H1 (cell line): Measurements from ENCODE around the gene TLCD3A. TPM values are rescaled to one million over a fixed set of nuclear protein-coding genes. Genes with fewer than 3 reads are reported as not detected.
"Not testable (repeated sequence)": the region's sequence is repeated elsewhere in the genome, so short reads cannot be mapped to it uniquely, and the experiment has no call there.

Experiments
- CTCF ChIA-PET: fragments of 300-600 bp; sonication (Branson Sonifier 250); formaldehyde crosslinking; loops from one replicate; lab custom pipeline; 2021; ENCODE audit not compliant: partially characterized antibody; lab: Charles Lee
- POLR2A ChIA-PET: fragments of 300-600 bp; sonication (Branson Sonifier 250); formaldehyde crosslinking; loops from one replicate; lab custom pipeline; 2021; ENCODE audit warnings: inconsistent platforms; ENCODE audit not compliant: partially characterized antibody; lab: Charles Lee
- DNase-seq, 2 experiments: peaks; one replicate each; pipeline versions ENCODE4 v3.0.0 to v3.0.0-alpha.2; 2010 to 2022; ENCODE audit warnings: low spot score in 2 of 2, low read depth in 1 of 2, mixed read lengths in 1 of 2
- FAIRE-seq: peaks from 2 replicates; lab custom pipeline; 2011; peaks lifted over from hg19 to GRCh38; lab: Jason Lieb, UNC
- H2AFZ ChIP-seq: 2 replicates; pipeline ENCODE4 v1.8.1; 2012; ENCODE audit warnings: low read length, inconsistent platforms
- H2AK5ac ChIP-seq: 2 replicates; pipeline ENCODE4 v1.6.1; 2013; ENCODE audit warnings: low read depth, low read length
- H2BK120ac ChIP-seq: replicated peaks from 2 replicates; pipeline ENCODE3; 2013; ENCODE audit warnings: low read depth, low read length, inconsistent platforms
- H2BK12ac ChIP-seq: 2 replicates; pipeline ENCODE4 v1.6.1; 2013; ENCODE audit warnings: low read depth, low read length
- H2BK15ac ChIP-seq: 2 replicates; pipeline ENCODE4 v1.6.1; 2013; ENCODE audit warnings: low read length
- H2BK20ac ChIP-seq: 2 replicates; pipeline ENCODE4 v1.6.1; 2013; ENCODE audit warnings: low read length
- H2BK5ac ChIP-seq: 2 replicates; pipeline ENCODE4 v1.6.1; 2013; ENCODE audit warnings: low read depth, low read length
- H3K14ac ChIP-seq: 2 replicates; pipeline ENCODE4 v1.6.1; 2013; ENCODE audit warnings: inconsistent platforms; ENCODE audit not compliant: insufficient read length
- H3K18ac ChIP-seq: 2 replicates; pipeline ENCODE4 v1.6.1; 2013; ENCODE audit warnings: low read length; ENCODE audit errors: extremely low read depth
- H3K23ac ChIP-seq: 2 replicates; pipeline ENCODE4 v1.6.1; 2013; ENCODE audit warnings: inconsistent platforms; ENCODE audit not compliant: insufficient read length
- H3K23me2 ChIP-seq: 2 replicates; pipeline ENCODE4 v1.6.1; 2013; ENCODE audit warnings: low read depth, low read length
- H3K27ac ChIP-seq: 2 replicates; pipeline ENCODE4 v1.6.1; 2011; ENCODE audit warnings: low read depth, low read length, inconsistent platforms
- H3K27me3 ChIP-seq, 4 experiments: replicated peaks in 1 of 4; 1 replicate in 1 of 4; 2 replicates in 3 of 4; pipeline versions ENCODE4 v1.6.1 to v1.8.1; 2011 to 2013; ENCODE audit warnings: low read length in 3 of 4, mild to moderate bottlenecking in 3 of 4, inconsistent platforms in 2 of 4, mixed read lengths in 2 of 4, moderate library complexity in 1 of 4; ENCODE audit not compliant: control insufficient read depth in 3 of 4, insufficient read depth in 3 of 4; ENCODE audit errors: extremely low read depth in 1 of 4
- H3K36me3 ChIP-seq, 4 experiments: 2 replicates each; pipeline versions ENCODE4 v1.6.1 to v1.8.1; 2011 to 2013; ENCODE audit warnings: mild to moderate bottlenecking in 4 of 4, low read length in 3 of 4, moderate library complexity in 2 of 4, control low read depth in 1 of 4, inconsistent platforms in 1 of 4; ENCODE audit not compliant: insufficient read depth in 4 of 4, control insufficient read depth in 2 of 4
- H3K4ac ChIP-seq: replicated peaks from 2 replicates; pipeline ENCODE3; 2013; ENCODE audit warnings: low read length, low read depth, mixed read lengths, inconsistent platforms; ENCODE audit not compliant: insufficient read length
- H3K4me1 ChIP-seq, 4 experiments: replicated peaks in 1 of 4; 1 replicate in 1 of 4; 2 replicates in 3 of 4; pipeline versions ENCODE4 v1.6.1 to v1.8.1; 2011 to 2013; ENCODE audit warnings: low read length in 3 of 4, inconsistent platforms in 2 of 4, mixed read lengths in 1 of 4; ENCODE audit not compliant: insufficient read depth in 4 of 4, control insufficient read depth in 3 of 4
- H3K4me2 ChIP-seq, 2 experiments: 2 replicates each; pipeline versions ENCODE4 v1.6.1 to v1.8.1; 2011 to 2013; ENCODE audit warnings: low read depth in 2 of 2, low read length in 2 of 2, control low read depth in 1 of 2, inconsistent platforms in 1 of 2, mild to moderate bottlenecking in 1 of 2; ENCODE audit not compliant: insufficient read depth in 1 of 2
- H3K4me3 ChIP-seq, 4 experiments: fragments of 200-600, 300-600 bp in 1 of 4; sonication (generic), shearing (Covaris generic), sonication (Bioruptor Twin) in 1 of 4; 2 replicates each; pipeline versions ENCODE4 v1.5.1 to v1.8.1; 2011 to 2016; ENCODE audit warnings: low read length in 4 of 4, low read depth in 3 of 4, control low read depth in 2 of 4, inconsistent platforms in 2 of 4, mild to moderate bottlenecking in 2 of 4, mixed read lengths in 1 of 4, moderate library complexity in 1 of 4; ENCODE audit not compliant: insufficient read depth in 2 of 4; ENCODE audit errors: extremely low read depth in 1 of 4
- H3K56ac ChIP-seq: replicated peaks from 2 replicates; pipeline ENCODE3; 2013; ENCODE audit warnings: low read depth, mild to moderate bottlenecking, mixed read lengths, low read length, inconsistent platforms; ENCODE audit not compliant: insufficient read length
- H3K79me1 ChIP-seq: 2 replicates; pipeline ENCODE4 v1.6.1; 2013; ENCODE audit warnings: low read depth, low read length, control low read depth
- H3K79me2 ChIP-seq, 2 experiments: 2 replicates each; pipeline versions ENCODE4 v1.6.1 to v1.8.1; 2012 to 2013; ENCODE audit warnings: low read length in 2 of 2, mild to moderate bottlenecking in 2 of 2, inconsistent platforms in 1 of 2; ENCODE audit not compliant: insufficient read depth in 2 of 2, control insufficient read depth in 1 of 2
- H3K9ac ChIP-seq, 4 experiments: replicated peaks in 1 of 4; 1 replicate in 1 of 4; 2 replicates in 3 of 4; pipeline versions ENCODE4 v1.6.1 to v1.8.1; 2011 to 2013; ENCODE audit warnings: low read depth in 3 of 4, low read length in 3 of 4, control low read depth in 2 of 4, mild to moderate bottlenecking in 2 of 4, moderate library complexity in 2 of 4, inconsistent platforms in 1 of 4; ENCODE audit errors: extremely low read depth in 1 of 4
- H3K9me3 ChIP-seq, 2 experiments: 2 replicates each; pipeline versions ENCODE4 v1.6.1 to v1.8.1; 2012 to 2013; ENCODE audit warnings: mild to moderate bottlenecking in 2 of 2, moderate library complexity in 2 of 2, control low read depth in 1 of 2, inconsistent platforms in 1 of 2, low read depth in 1 of 2, low read length in 1 of 2, mixed read lengths in 1 of 2; ENCODE audit not compliant: insufficient read depth in 2 of 2
- H4K20me1 ChIP-seq, 2 experiments: replicated peaks in 1 of 2; 2 replicates each; pipeline versions ENCODE3 to v1.8.1; 2011 to 2013; ENCODE audit warnings: inconsistent platforms in 2 of 2, low read length in 2 of 2, mild to moderate bottlenecking in 1 of 2; ENCODE audit not compliant: insufficient read depth in 2 of 2, control insufficient read depth in 1 of 2
- H4K5ac ChIP-seq: 2 replicates; pipeline ENCODE4 v1.6.1; 2013; ENCODE audit warnings: low read length, low read depth, mixed read lengths, inconsistent platforms; ENCODE audit not compliant: insufficient read length
- H4K8ac ChIP-seq: 2 replicates; pipeline ENCODE4 v1.8.0; 2013; ENCODE audit warnings: mild to moderate bottlenecking, moderate library complexity, low read length, inconsistent platforms; ENCODE audit not compliant: insufficient read depth; ENCODE audit errors: extremely low read depth
- H4K91ac ChIP-seq: replicated peaks from 2 replicates; pipeline ENCODE3; 2013; ENCODE audit warnings: low read length, mixed read lengths, inconsistent platforms; ENCODE audit not compliant: insufficient read length
- SRF ChIP-seq: IDR thresholded peaks from 2 replicates; pipeline ENCODE4 v1.6.1; 2011; ENCODE audit warnings: mild to moderate bottlenecking, low read depth, low read length, moderate library complexity
- WGBS, 2 experiments: shearing (Covaris generic) in 1 of 2; methylation state at CpG; one replicate each; pipeline versions ENCODE4 v1.1.6 to v1.1.7; 2013 to 2015; ENCODE audit warnings: low lambda C conversion rate in 2 of 2, mixed read lengths in 2 of 2, inconsistent platforms in 1 of 2, low coverage in 1 of 2, missing lambda C conversion rate in 1 of 2; ENCODE audit not compliant: insufficient replicate concordance in 2 of 2, insufficient coverage in 1 of 2, insufficient read length in 1 of 2; ENCODE audit errors: extremely low coverage in 1 of 2, missing lambda C conversion rate in 1 of 2; 5-methylcytosine and 5-hydroxymethylcytosine counted together
- polyA plus RNA-seq, 7 experiments: library from polyadenylated mRNA; depleted of rRNA in 3 of 7; stranded (reverse) in 5 of 7; unstranded in 2 of 7; fragments of >200 nt in 5 of 7; fragments of 200-250 nt in 2 of 7; gene quantifications; 1 replicate in 5 of 7; 2 replicates in 1 of 7; 4 replicates in 1 of 7; pipeline versions ENCODE4 v1.2.1 to v1.2.3, GENCODE V29; 2011 to 2013; ENCODE audit warnings: missing spikeins in 2 of 7, mixed read lengths in 2 of 7
- total RNA-seq: library from RNA; stranded (reverse); fragmentation: NEBNext Ultra II Directional; extraction: Animal tissue kit (Norgen Biotek cat#: 25700); gene quantifications from 2 replicates; pipeline ENCODE4 v1.2.1, GENCODE V29; 2021

The TLCD3A gene
- total and polyA plus RNA-seq, 2 of the 8 experiments (the other 6 are each of a cell fraction or from before 2014, with no cell fraction given) = 26.1 to 48.8 TPM

- WGBS, 2 experiments = 88% methylated on average over 15 of the region's 15 CpGs; no CpG with 5 or more reads in 1 of the 2 experiments
These were observed 23.7 kb downstream of the TLCD3A start for GRCh38 chr17:756010-756567.

More at GRCh38 chr17:756010-756567, 23.7 kb downstream of the TLCD3A start:
- not testable (repeated sequence) for H3K9me3 ChIP-seq, H2BK5ac ChIP-seq, H3K56ac ChIP-seq, H4K91ac ChIP-seq, H3K4ac ChIP-seq, H3K27me3 ChIP-seq, H4K8ac ChIP-seq, H3K23me2 ChIP-seq, H4K20me1 ChIP-seq, H3K79me2 ChIP-seq, H3K9ac ChIP-seq, H3K4me2 ChIP-seq, H3K18ac ChIP-seq, H2BK15ac ChIP-seq, FAIRE-seq, H3K27ac ChIP-seq, H3K23ac ChIP-seq, H2BK12ac ChIP-seq, H2BK20ac ChIP-seq, H3K4me3 ChIP-seq, H4K5ac ChIP-seq, H2AFZ ChIP-seq, H3K4me1 ChIP-seq, H3K14ac ChIP-seq, H2AK5ac ChIP-seq, H3K79me1 ChIP-seq, H2BK120ac ChIP-seq, DNase-seq
- POLR2A ChIA-PET = interaction anchor here (1.3 to 4.4 kb wide), 4 partner anchors 9 to 35 kb away, joined by 4 to 22 read pairs (median 7); partner anchors contain the start of genes GLOD4 and MRM3
- CTCF ChIA-PET = interaction anchor here (0.6 to 1.5 kb wide), 5 partner anchors 11 to 243 kb away, joined by 3 to 4 read pairs (median 3); partner anchors contain the start of gene TIMM22
- H3K36me3 ChIP-seq = peaks cover 6 to 25% (median 15%) of the 10 kb centered on the region in 4 experiments; a peak in 7 of 8 replicates
- peak; percentile 67; the same call in 1 of the 2 replicates for TF ChIP-seq SRF
